Stimulated activated naive CD4-positive, alpha-beta T cell (primary cell): ENCODE measurements around the gene LACTB.

Source experiments
- DNase-seq, 6 experiments: peaks; one replicate each; lab custom pipeline; 2025; lab: John Stamatoyannopoulos, UW

The LACTB gene

DNA sequence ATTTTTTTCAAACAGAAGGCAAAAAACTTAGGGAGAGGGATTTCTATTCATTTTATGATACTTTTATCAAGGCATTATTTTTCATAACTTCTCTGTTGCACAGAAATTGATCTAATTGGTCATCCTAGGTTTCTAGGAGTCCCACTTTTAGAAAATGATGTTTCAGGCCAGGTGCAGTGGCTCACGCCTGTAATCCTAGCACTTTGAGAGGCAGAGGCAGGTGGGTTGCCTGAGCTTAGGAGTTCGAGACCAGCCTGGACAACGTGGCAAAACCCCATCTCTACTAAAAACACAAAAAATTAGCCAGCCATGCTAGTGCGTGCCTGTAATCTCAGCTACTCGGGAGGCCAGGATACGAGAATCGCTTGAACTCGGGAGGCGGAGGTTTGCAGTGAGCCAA is 2.8 kb downstream of the LACTB start:
- DNase-seq: no peak

DNA sequence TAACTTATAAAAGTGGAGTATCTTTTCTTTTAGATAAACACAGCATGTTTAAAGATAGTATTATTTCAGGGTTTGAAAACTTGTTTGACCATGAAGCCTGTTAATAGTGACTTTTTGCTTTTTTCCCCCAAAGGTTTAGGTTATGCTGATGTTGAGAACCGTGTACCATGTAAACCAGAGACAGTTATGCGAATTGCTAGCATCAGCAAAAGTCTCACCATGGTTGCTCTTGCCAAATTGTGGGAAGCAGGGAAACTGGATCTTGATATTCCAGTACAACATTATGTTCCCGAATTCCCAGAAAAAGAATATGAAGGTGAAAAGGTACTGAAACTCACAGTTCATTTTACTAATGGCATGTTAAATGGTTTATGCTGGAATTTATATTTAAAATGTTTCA is 5.1 kb downstream of the LACTB start:
- DNase-seq: no peak

DNA sequence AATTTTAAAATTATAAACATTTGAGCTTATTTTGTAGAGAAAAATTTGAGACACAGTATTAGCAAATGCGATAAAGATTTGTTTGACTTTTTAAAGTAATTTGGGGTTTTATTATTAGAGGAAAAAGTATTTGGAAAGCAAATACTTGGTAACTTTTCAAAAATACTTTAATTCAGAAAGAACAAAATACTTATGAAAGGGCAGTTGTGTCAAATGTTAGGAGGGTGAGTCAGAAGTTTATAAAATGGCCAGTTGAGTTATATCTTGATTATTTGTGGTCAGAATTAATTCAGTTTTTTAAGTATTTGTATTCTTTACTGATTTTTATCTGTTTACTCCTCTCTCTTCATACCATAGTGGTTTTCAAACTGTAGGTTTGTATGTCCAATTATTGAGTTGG is 12.1 kb downstream of the LACTB start:
- no peak for DNase-seq

DNA sequence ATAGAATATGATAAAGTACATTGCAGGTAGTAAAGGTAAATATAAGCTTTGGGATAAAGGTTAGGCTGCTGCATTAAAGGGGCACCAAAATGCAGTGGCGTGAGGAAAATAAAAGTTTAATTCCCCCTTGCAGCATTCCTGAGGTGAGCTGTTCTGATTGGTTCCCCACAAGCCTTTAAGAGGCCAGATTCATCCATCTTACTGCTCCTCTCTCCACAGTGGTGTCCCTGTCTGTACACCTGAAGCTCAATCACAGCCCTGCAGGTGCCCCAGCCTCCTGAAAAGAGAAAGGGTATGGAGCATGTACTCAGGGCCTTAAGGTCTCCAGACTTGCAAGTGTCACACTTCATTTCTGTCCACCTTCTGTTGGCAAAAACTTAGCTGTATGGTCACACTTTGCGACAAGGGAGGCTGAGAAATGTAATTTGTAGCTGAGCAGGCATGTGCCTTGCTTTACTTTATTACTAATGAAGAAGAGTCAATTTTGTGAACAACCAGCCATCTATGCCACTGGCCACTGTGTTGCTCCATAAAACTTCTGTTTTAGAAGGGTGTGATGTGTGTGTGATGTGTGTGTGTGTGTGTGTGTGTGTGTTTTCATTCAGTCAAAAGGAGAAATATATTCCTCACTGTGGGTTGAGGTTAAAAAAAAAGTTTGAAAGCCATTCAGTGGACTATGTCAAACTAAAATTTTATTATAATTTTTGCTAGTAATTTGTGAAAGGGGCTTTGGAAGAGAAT is 12.8 kb downstream of the LACTB start:
- no peak for DNase-seq

DNA sequence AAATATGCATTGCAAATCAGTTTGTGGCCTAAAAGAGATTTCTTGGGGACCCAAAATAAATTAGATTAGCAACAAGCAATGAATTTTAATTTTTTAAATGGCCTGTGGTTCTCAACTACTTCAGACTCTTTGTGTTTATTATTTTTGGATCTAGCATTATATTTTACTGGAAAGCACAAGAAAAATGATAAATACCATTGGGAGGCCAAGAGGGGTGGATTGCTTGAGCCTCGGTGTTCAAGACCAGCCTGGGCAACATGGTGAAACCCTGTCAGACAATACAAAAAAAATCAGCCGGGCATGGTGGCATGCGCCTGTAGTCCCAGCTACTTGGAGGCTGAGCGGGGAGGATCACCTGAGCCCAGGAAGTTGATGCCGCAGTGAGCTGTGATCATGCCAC is 13.6 kb downstream of the LACTB start:
- DNase-seq: no peak

DNA sequence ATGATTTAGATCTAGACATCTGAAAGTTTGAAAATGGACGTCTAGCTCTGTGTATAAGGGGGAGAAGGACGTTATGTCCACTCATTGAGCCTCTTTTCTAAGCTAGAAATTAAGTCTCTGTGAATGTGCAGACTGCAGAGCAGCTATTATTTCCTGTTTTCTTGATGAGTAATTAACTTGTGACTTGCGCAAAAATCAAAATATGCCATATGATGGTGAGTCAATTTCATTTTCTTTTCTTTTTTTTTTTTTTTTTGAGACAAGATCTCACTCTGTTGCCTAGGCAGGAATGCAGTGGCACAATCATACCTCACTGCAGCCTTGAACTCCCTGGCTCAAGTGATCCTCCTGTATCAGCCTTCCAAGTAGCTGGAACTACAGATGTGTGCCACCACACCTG is 14.1 kb downstream of the LACTB start:
- no peak for DNase-seq

DNA sequence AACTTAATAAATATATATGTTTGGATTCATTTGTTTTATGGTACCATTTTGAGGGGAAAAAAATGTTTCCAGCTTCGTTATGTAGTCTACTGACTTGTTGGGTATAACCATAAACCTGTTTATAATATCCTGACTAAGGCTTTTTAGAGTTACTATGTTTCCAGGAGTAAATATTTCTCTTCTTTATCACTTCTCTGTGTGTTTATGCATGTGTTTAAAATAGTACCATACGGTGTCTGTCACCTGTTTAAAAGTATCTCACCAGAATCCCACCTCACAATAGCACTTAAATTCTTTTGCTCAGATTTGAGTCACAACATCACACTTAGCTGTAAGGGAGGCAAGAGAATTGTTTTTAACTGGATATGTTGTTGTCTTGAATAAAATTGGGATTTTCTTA is 15.1 kb downstream of the LACTB start:
- no peak for DNase-seq

DNA sequence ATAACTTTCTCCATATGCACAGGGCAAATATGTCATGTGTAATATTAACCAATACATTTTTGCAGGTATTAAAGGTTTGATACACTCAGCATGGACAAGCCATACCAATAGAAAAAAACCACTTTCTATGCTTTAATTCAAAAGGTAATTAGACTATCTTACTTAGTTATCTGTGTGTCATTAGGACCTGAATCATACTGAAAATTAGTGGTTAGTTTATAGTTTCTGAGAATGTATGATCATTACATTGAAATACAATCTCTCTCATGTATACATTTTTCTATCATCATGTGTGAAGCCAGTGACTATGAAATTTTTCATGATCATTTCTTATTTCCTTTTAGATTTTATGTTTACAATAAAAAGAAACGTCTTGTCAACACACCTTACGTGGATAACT is 19.3 kb downstream of the LACTB start:
- no peak for DNase-seq

DNA sequence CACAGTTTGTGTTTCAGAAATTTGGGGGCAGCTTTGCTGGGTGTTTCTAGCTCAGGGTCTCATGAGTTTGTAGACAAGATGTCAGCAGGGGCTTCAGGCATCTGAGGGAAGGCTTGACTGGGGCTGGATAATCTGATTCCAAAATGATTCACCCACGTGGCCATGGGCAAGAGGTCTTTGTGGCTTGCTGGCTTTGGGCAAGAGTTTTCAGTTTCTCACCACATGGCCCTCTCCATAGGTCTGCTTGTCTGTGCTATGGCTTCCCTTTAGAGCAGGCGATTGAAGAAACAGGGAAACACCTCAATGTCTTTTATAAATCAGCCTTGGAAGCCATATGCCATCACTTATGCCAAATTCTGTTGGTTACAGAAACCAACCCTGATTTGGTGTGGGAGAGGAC is 23.8 kb downstream of the LACTB start:
- DNase-seq: no peak

DNA sequence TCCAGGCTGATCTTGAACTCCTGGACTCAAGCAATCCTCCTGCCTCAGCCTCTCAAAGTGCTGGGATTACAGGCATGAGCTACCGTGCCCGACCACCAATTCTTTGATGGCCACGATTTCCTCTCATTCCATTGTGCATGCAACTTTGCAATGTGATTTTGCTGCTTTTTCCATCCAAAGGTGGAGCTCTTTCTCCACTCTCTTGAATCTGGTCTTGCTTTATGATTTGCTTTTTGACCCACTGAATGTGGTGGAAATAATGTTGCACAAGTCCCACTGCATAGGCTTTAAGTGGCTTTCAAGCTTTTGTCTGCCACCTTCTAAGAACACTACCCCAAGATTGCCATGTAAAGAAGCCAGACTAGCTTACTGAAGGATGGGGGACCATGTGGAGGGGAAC is 25.0 kb downstream of the LACTB start:
- DNase-seq: peak in 1 of 6 experiments; percentile 12

DNA sequence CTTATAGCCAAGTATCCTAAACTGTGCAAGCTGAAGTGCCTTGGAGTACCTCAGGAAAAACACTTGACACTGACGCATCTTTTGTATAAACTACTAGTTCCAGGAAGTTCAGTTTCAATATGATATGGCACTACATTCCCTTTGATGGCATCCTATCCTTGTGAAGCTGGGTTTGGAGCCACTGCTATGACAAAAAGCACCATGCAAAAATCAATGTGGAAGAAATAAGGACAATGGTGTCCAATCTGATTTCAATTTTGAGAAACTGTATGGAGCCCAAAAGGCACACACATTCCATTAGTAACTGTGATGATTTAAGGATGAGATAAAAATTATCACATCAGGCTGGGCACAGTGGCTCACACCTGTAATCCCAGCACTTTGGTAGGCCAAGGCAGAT is 30.0 kb downstream of the LACTB start:
- DNase-seq: no peak

DNA sequence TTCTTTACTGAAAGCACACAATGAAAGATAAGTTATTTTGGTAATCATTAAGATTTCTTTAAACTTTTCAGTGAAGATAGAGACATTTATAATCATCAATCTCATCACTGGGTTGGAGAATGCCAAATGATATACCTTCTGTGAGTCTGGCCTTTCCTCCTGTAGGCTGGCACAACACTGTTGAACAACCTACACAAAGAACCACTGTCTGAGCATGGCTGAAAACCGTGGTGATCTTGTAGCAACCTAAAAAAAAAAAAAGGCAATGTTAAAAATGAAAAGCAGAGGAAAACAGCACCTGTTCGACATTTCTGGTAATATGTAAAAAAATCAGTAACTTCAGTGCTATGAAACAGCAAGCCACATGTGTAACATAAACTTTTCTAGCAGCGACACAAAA is 33.8 kb downstream of the LACTB start:
- no peak for DNase-seq

DNA sequence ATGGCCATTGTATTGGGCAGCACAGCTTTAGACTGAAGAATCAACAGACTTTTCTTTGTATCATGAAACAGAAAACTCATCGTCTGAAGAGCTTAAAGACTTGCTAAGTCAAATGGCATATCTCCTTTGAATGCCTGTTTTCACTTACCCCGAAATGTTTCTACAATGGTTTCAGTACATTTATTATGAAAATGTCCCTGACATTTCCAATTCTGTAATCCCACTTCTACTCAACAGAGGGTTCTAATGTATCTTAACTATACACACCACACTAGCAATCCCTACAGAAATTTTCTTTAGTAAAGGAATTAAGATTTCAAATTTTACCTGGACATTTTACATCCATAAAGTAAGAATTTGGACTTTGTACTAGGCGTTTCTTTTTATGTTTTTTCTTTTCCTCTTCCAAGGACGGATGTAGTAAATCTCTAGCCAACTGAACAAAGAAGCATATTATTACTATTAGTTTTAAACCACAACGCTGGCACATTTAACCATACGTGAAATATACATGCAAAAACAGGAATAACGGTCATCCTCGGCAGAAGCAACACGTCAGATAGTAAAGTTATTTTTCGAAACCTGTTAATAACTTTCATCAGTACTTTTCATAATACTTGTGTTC is 34.5 kb downstream of the LACTB start:
- no peak for DNase-seq

DNA sequence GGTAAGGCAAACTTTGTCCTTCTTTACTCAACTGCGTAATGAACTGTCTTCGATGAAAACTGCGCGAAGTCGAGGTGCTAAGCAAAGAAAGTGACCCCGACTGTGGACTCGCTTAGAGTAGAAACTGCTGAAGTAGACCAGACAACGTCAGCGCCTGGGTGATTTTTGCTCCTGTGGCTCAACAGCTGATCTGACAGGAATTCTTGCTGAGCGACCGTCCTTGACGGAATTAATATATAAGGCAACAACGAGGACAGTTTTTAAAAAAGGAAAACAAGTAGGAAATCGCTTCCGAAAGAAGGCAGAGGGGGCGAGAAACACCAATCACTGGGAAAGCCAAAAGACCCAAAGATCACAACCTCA is 35.1 kb downstream of the LACTB start:
- DNase-seq: no peak

DNA sequence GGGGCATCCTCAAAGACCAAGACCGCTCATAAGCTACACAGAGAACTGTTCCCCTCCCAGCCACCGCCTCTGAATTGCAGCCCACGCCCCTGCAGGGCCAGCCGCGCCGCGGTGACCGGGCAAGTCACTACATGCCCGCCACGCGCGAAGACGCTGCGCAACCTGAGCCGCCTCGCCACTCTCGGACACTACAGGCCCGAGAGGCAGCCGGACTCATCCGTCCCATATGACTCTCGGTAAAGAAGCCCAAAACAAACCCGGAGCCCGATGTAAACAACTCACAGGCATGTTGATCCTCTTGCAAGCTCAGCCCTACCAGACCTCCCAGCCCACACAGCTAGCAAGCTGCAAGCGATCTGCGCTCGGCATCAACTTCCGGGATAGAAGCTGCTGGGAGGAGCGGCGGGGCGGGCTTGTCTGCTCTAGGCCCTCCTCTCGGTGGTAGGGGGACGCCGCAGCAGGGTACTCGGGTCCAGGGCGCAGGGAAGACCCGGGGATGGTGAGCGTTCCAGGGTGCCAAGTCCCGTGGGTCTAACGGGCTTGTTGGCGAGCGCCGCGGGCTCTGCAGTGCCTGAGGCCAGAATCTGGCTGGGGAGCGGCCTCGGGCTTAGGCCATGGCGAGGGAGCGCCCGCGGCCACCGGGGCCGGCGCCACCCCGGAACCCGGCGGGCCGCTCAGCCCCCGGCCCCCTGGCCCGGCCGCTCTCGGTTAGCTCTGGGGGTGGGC is 35.6 kb downstream of the LACTB start, which contains the start of gene RPS27L:
Gene RPS27L (minus strand): TSS at position 360 of the 726 bp plus-strand sequence. CDS start 72 bp downstream, at position 288.
- peak; percentile 75 to 87 (median 78) for DNase-seq

DNA sequence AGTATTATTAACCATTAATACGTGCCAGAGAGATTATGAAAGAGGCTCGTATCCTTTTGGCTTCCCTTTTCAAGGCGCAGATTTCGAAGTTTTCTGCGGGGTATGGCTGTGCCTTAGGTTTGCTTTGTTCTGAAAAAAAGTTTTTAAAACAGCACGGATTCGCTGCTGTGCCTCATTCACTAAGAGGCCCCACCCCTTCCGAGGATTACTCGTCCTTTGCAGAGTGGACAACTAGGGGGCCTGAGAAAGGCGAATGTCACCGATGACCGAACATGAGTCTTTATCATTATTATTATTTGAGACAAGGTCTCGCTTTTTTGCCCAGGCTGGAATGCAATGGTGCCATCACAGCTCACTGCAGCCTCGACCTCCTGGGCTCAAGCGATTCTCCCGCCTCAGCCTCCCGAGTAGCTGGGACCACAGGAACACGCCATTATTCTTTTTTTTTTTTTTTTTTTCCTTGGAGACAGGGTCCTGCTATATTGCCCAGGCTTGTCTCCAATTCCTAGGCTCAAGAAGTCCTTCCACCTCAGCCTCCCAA is 36.3 kb downstream of the LACTB start:
- peak in 2 of 6 experiments; percentile 14 to 29 for DNase-seq

DNA sequence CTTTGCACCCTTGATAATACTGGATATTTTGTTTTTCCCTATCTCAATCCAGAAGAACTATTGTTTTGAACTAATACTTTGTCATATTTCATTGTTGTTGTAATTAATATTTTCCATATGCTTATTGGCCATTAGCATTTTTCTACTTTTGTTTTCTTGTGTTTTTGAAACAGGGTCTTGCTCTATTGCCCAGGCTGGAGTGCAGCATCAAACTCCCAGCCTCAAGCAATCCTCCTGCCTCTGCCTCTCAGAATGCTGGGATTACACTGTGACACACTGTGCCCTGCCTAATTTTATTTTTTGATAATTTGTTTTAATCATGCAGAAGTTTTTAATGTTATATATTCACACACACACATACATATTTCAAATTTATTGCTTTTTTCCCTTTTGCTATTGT is 39.0 kb downstream of the LACTB start:
- DNase-seq: no peak

DNA sequence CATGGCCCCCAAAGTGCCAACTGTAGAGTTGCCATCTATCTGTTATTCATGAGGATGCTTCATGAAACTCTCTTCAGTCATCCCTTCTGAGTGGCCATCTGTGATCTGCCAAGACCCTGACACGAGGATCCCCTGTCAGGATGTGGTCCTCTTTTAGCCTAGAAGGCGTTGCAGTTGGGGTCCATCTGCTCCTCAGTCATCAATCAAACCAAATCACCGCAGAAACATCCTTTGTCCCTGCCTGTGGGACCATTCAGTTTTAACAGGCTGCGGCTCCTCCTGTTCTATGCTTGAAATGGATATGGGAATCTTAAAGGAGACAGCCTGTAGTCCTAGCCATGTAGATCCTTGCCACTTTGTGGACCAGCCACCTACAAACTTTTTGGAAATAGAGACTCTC is 41.6 kb downstream of the LACTB start:
- DNase-seq: no peak

DNA sequence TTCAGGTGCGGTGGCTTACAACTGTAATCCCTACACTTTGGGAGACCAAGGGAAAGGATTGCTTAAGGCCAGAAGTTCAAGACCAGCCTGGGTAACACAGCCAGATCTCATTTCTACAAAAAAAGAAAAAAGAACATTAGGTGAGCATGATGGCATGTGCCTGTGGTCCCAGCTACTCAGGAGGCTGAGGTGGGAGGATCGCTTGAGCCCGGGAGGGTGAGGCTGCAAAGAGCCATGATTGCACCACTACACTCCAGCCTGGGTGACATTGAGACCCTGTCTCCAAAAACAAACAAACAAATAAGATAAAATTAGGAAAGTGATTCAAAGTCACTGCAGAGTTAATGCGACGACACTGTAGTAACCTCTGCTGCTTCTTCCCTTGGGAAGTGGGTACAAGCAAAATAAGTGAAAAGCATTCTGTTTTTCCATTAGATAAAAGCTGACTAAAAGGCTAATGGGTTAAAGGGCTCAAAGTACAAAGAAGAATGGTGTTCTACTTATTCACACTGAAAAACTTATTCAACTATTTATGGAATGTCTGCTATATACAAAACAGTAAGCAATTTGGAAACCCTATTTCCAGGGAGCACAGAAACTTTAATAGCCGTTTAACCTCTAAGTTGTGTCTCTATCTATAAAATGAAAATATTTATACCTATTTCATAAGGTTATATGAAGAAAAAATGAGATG is 43.7 kb downstream of the LACTB start:
- no peak for DNase-seq

DNA sequence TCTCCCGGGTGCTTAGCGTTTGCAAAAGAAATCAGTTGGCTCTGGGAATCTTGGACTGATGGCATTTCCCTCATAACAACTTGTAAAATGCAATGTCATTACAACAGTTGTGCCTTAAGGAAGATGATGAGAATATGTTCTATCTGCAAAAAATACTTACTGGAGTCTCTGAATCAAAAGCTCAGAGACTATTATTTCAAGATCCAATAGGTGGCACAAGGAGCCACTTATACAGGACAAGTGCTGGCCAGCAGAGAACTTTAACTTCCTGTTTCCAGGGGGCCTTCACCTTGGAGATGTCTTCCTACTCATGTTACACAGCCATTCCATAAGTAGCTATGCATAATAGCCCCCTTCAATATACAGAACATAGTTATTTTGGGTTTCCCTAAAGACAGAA is 44.6 kb downstream of the LACTB start:
- DNase-seq: peak in 1 of 6 experiments; percentile 3

DNA sequence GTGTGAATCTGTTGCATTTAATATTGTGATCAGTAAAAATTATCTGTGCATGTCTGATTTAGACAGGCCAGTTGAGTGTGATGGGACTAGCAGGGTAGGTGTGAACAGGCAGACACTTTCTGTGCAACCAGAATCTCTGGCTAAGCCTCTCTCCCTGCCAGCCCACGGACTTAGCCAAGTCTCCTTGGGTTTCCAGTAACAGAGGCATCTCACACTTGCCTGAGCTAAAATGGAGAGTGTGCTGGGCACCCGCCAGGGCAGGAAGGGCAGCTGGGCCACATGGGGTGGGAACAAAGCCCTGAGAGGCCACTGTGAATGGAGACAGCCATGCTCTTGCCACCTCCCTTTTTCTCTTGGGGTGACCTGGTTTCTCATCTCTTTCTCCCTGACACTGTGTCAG is 48.1 kb downstream of the LACTB start:
- DNase-seq: no peak

DNA sequence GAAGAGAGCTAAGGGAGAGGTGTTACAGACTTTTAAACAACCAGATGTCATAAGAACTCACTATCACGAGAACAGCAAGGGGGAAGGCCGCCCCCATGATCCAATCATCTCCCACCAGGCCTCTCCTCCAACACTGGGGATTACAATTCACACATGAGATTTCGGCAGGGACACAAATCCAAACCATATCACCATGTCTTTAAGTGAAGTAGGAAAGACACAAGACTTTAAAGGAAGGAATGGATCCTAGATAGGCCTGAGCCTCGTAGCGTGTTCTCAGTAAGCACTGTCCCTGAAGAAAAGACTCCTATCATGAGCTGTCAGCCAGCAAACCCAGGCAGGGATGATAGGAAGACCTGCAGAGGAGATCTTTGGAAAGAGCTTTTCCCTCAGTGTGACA is 50.7 kb downstream of the LACTB start:
- no peak for DNase-seq
